MCF 10A (cell line): Measurements from ENCODE around the gene UQCC2. TPM values are rescaled to one million over a fixed set of nuclear protein-coding genes. Genes with fewer than 3 reads are reported as not detected.

ENCODE experiments used
- BruUV-seq: library from RNA; stranded (reverse); fragments of 400-500 nt; replicated peaks from 2 replicates; lab custom pipeline; 2021; lab: Mats Ljungman, UMichigan
- CTCF ChIA-PET: fragments of 300-600 bp; sonication (Branson Sonifier 250); formaldehyde crosslinking; extraction: SDS; loops from one replicate; lab custom pipeline; 2021; ENCODE audit warnings: antibody characterized with exemption, inconsistent platforms; lab: Yijun Ruan, JAX
- POLR2A ChIA-PET: fragments of 300-600, 350-650 bp; sonication (Branson Sonifier 250); formaldehyde crosslinking; extraction: SDS; loops from one replicate; lab custom pipeline; 2020; ENCODE audit warnings: antibody characterized with exemption, inconsistent platforms; lab: Yijun Ruan, JAX
- DNase-seq: peaks from one replicate; pipeline ENCODE4 v3.0.0-alpha.2; 2018; ENCODE audit not compliant: unreplicated experiment
- H3K27ac Mint-ChIP-seq: one replicate; pipeline ENCODE4 v1.8.0; 2022; ENCODE audit warnings: mild to moderate bottlenecking, low read depth, mixed read lengths; ENCODE audit not compliant: unreplicated experiment
- H3K27me3 Mint-ChIP-seq: one replicate; pipeline ENCODE4 v1.8.0; 2022; ENCODE audit warnings: mixed read lengths; ENCODE audit not compliant: insufficient read depth, unreplicated experiment
- H3K36me3 Mint-ChIP-seq: one replicate; pipeline ENCODE4 v1.8.0; 2022; ENCODE audit warnings: mild to moderate bottlenecking, moderate library complexity, mixed read lengths; ENCODE audit not compliant: insufficient read depth, unreplicated experiment
- H3K4me1 Mint-ChIP-seq: one replicate; pipeline ENCODE4 v1.8.0; 2022; ENCODE audit warnings: mixed read lengths; ENCODE audit not compliant: insufficient read depth, unreplicated experiment
- H3K4me3 Mint-ChIP-seq: one replicate; pipeline ENCODE4 v1.8.0; 2022; ENCODE audit warnings: mild to moderate bottlenecking, moderate library complexity, mixed read lengths; ENCODE audit not compliant: unreplicated experiment
- H3K9me3 Mint-ChIP-seq: one replicate; pipeline ENCODE4 v1.8.0; 2022; ENCODE audit warnings: mixed read lengths; ENCODE audit not compliant: unreplicated experiment
- intact Hi-C: fragments of 100-400 bp; cut with micrococcal nuclease; formaldehyde crosslinking; loops from 2 replicates; pipeline ENCODE4 v1.14.1; 2022
- total RNA-seq: library from RNA; stranded (reverse); gene quantifications from 2 replicates; pipeline ENCODE4 v1.2.3, GENCODE V29; 2022
- TF ChIP-seq, protein P1 (sequence below): fragments of 200-600 bp; IDR thresholded peaks from one replicate; pipeline ENCODE4 v1.8.0; 2022; ENCODE audit warnings: antibody characterized with exemption, mild to moderate bottlenecking; ENCODE audit not compliant: unreplicated experiment

Gene UQCC2
- total RNA-seq, 1 experiment from 2014 or later: 122 TPM

DNA sequence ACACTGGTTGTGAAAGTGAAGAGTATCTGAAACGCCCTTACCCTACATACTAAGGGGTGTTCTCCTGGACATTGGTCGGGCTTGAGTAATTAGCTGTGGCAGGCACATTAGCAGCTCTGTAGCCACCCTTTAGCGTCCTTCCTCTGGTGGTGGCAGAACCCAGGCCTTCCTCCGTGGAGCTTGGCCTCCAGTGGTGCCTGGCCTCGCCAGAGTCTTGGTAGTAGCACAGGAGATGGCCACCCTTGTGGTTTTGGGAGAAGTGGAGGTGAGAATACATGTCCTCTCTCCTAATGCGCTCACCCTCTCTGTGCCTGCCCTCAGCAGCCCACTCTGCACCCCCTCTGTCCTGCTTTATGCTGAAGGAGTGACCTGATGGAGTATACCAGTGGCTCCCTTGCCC is 17.6 kb upstream of the UQCC2 start:
- H3K4me1 Mint-ChIP-seq: no peaks in the 10 kb centered on the region
- H3K27ac Mint-ChIP-seq: no peak overlapping the region
- H3K9me3 Mint-ChIP-seq: no peaks in the 10 kb centered on the region
- peaks cover 14% of the 10 kb centered on the region for H3K27me3 Mint-ChIP-seq
- no peak for DNase-seq
- H3K36me3 Mint-ChIP-seq: peaks cover 4% of the 10 kb centered on the region
- intact Hi-C loops: no loop called here
- TF ChIP-seq, protein P1, sequence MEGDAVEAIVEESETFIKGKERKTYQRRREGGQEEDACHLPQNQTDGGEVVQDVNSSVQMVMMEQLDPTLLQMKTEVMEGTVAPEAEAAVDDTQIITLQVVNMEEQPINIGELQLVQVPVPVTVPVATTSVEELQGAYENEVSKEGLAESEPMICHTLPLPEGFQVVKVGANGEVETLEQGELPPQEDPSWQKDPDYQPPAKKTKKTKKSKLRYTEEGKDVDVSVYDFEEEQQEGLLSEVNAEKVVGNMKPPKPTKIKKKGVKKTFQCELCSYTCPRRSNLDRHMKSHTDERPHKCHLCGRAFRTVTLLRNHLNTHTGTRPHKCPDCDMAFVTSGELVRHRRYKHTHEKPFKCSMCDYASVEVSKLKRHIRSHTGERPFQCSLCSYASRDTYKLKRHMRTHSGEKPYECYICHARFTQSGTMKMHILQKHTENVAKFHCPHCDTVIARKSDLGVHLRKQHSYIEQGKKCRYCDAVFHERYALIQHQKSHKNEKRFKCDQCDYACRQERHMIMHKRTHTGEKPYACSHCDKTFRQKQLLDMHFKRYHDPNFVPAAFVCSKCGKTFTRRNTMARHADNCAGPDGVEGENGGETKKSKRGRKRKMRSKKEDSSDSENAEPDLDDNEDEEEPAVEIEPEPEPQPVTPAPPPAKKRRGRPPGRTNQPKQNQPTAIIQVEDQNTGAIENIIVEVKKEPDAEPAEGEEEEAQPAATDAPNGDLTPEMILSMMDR: no peak
- no TSS peak for BruUV-seq
- no peak overlapping the region for H3K4me3 Mint-ChIP-seq
- ChIA-PET CTCF (interaction anchor here (0.6 to 1.7 kb wide), 2 partner anchors 28 to 42 kb away, joined by 3 read pairs; no protein-coding TSS in a partner anchor), POLR2A (no interaction called here)

DNA sequence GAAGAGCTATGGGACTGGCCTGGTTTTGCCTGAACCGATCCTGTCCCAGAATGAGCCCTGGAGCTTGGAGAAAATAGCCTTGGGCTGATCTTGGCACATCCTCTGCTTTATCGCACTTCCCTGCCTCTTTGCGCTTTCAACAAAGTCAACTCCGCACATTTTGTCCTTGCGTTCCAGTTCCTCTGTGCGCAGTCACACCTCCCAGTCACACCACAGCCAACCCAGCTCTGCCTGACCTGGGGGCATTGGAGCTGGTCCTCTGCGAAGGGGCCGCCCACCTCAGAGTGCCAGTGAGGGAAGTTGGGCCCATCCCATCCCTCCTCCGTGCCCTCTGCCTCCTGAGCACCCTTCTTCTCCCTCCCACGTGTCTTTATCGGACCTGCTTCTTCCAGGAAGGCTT is 16.9 kb upstream of the UQCC2 start:
- Mint-ChIP-seq H3K36me3 (peaks cover 4% of the 10 kb centered on the region), H3K27me3 (peaks cover 20% of the 10 kb centered on the region), H3K27ac (no peak overlapping the region), H3K4me1 (no peaks in the 10 kb centered on the region), H3K4me3 (no peak overlapping the region), H3K9me3 (no peaks in the 10 kb centered on the region)
- DNase-seq: no peak
- TF ChIP-seq, protein P1: no peak
- BruUV-seq: no TSS peak
- ChIA-PET CTCF (interaction anchor here (0.6 kb wide), 2 partner anchors 28 to 29 kb away, joined by 3 read pairs; no protein-coding TSS in a partner anchor), POLR2A (no interaction called here)
- intact Hi-C loops: no loop called here

GRCh38 chr6:33727932-33728331 is 16.4 kb upstream of the UQCC2 start:
- CTCF ChIA-PET: interaction anchor here (0.6 to 1.5 kb wide), 2 partner anchors 30 to 34 kb away, joined by 3 to 7 read pairs; no protein-coding TSS in a partner anchor
- peaks cover 4% of the 10 kb centered on the region for H3K36me3 Mint-ChIP-seq
- no TSS peak for BruUV-seq
- DNase-seq: no peak
- H3K27ac Mint-ChIP-seq: no peak overlapping the region
- TF ChIP-seq, protein P1: no peak
- no peaks in the 10 kb centered on the region for H3K4me1 Mint-ChIP-seq
- no peaks in the 10 kb centered on the region for H3K9me3 Mint-ChIP-seq
- POLR2A ChIA-PET: no interaction called here
- peaks cover 25% of the 10 kb centered on the region for H3K27me3 Mint-ChIP-seq
- intact Hi-C loops: no loop called here
- no peak overlapping the region for H3K4me3 Mint-ChIP-seq

- CTCF ChIA-PET: interaction anchor here (1.5 kb wide), 1 partner anchor 35 kb away, joined by 7 read pairs; no protein-coding TSS in a partner anchor
- BruUV-seq: no TSS peak
- POLR2A ChIA-PET: no interaction called here
- Mint-ChIP-seq H3K9me3 (no peaks in the 10 kb centered on the region), H3K27me3 (peaks cover 25% of the 10 kb centered on the region), H3K36me3 (peaks cover 4% of the 10 kb centered on the region), H3K4me3 (no peak overlapping the region), H3K4me1 (no peaks in the 10 kb centered on the region), H3K27ac (no peak overlapping the region)
- intact Hi-C loops: no loop called here
- TF ChIP-seq, protein P1: no peak
- DNase-seq: no peak
Measured at GRCh38 chr6:33727126-33727525, 15.6 kb upstream of the UQCC2 start.
